ENCODE results near the gene SHB. TPM values are rescaled to one million over a fixed set of nuclear protein-coding genes. Genes with fewer than 3 reads are reported as not detected.

The SHB gene
- total RNA-seq, 4 donors from 2014 or later, result 18.4 to 27.5 (median 22.0) TPM

- Histone ChIP-seq H3K9me3 (no peaks in the 10 kb centered on the region), H3K27ac (no peak overlapping the region), H3K27me3 (no peaks in the 10 kb centered on the region), H3K4me1 (peaks cover 0 to 6% of the 10 kb centered on the region in 2 donors), H3K4me3 (replicated peaks in 1 of 3) (no peak overlapping the region), H3K36me3 (no peaks in the 10 kb centered on the region)
- WGBS, 2 donors, result 57 to 61% methylated on average over 3 of the region's 3 CpGs
- intact Hi-C loops (cut with DNase I), result no loop called here
- no peak for DNase-seq
- TF ChIP-seq POLR2A (IDR thresholded peaks at IDR 0.05), result no peak
- TF ChIP-seq, protein P1, sequence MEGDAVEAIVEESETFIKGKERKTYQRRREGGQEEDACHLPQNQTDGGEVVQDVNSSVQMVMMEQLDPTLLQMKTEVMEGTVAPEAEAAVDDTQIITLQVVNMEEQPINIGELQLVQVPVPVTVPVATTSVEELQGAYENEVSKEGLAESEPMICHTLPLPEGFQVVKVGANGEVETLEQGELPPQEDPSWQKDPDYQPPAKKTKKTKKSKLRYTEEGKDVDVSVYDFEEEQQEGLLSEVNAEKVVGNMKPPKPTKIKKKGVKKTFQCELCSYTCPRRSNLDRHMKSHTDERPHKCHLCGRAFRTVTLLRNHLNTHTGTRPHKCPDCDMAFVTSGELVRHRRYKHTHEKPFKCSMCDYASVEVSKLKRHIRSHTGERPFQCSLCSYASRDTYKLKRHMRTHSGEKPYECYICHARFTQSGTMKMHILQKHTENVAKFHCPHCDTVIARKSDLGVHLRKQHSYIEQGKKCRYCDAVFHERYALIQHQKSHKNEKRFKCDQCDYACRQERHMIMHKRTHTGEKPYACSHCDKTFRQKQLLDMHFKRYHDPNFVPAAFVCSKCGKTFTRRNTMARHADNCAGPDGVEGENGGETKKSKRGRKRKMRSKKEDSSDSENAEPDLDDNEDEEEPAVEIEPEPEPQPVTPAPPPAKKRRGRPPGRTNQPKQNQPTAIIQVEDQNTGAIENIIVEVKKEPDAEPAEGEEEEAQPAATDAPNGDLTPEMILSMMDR (IDR thresholded peaks at IDR 0.05), result no peak
These were observed 114.4 kb downstream of the SHB start for GRCh38 chr9:37954581-37954981.

GRCh38 chr9:37953775-37954437, 115.1 kb downstream of the SHB start:
- Histone ChIP-seq H3K27me3 (no peaks in the 10 kb centered on the region), H3K4me1 (peaks cover 0 to 6% of the 10 kb centered on the region in 2 donors), H3K9me3 (no peaks in the 10 kb centered on the region), H3K4me3 (replicated peaks in 1 of 3) (no peak overlapping the region), H3K27ac (no peak overlapping the region), H3K36me3 (no peaks in the 10 kb centered on the region)
- 69 to 83% methylated on average over 14 of the region's 14 CpGs for WGBS, 2 donors
- intact Hi-C loops (cut with DNase I), result no loop called here
- no peak for DNase-seq
- no peak for TF ChIP-seq POLR2A (IDR thresholded peaks at IDR 0.05)
- TF ChIP-seq, protein P1 (IDR thresholded peaks at IDR 0.05), result no peak

GRCh38 chr9:37953206-37953774, 115.7 kb downstream of the SHB start:
- Histone ChIP-seq H3K27ac (peak overlapping the region in 1 of 3 donors; percentile 2), H3K27me3 (no peaks in the 10 kb centered on the region), H3K4me1 (peaks cover 0 to 6% of the 10 kb centered on the region in 2 donors), H3K9me3 (no peaks in the 10 kb centered on the region), H3K36me3 (no peaks in the 10 kb centered on the region), H3K4me3 (replicated peaks in 1 of 3) (no peak overlapping the region)
- no peak for DNase-seq
- WGBS, 2 donors, result 88 to 96% methylated on average over 4 to 5 of the region's 5 CpGs
- intact Hi-C loops (cut with DNase I), result no loop called here
- TF ChIP-seq, protein P1 (IDR thresholded peaks at IDR 0.05), result no peak
- TF ChIP-seq POLR2A (IDR thresholded peaks at IDR 0.05), result no peak

- WGBS, 2 donors, result 91 to 94% methylated on average over 6 of the region's 6 CpGs
- H3K27ac ChIP-seq, result no peak overlapping the region
- no peaks in the 10 kb centered on the region for H3K27me3 ChIP-seq
- no peaks in the 10 kb centered on the region for H3K36me3 ChIP-seq
- H3K4me1 ChIP-seq, result peaks cover 0 to 6% of the 10 kb centered on the region in 2 donors
- no peak overlapping the region for H3K4me3 ChIP-seq (replicated peaks in 1 of 3)
- no peak for TF ChIP-seq POLR2A (IDR thresholded peaks at IDR 0.05)
- TF ChIP-seq, protein P1 (IDR thresholded peaks at IDR 0.05), result no peak
- no peak for DNase-seq
- H3K9me3 ChIP-seq, result no peaks in the 10 kb centered on the region
- intact Hi-C loops (cut with DNase I), result no loop called here
These were observed 116.3 kb downstream of the SHB start for GRCh38 chr9:37952731-37953130.

Measured in thyroid gland (tissue), 4 donors.